ENCODE measurements around the gene TOMM20. TPM values are rescaled to one million over a fixed set of nuclear protein-coding genes. Genes with fewer than 3 reads are reported as not detected.

The TOMM20 gene
- total RNA-seq, 3 donors from 2014 or later (not counting 1 experiment from before 2014, with no cell fraction given), result 59.5 to 72.3 (median 60.2) TPM

DNA sequence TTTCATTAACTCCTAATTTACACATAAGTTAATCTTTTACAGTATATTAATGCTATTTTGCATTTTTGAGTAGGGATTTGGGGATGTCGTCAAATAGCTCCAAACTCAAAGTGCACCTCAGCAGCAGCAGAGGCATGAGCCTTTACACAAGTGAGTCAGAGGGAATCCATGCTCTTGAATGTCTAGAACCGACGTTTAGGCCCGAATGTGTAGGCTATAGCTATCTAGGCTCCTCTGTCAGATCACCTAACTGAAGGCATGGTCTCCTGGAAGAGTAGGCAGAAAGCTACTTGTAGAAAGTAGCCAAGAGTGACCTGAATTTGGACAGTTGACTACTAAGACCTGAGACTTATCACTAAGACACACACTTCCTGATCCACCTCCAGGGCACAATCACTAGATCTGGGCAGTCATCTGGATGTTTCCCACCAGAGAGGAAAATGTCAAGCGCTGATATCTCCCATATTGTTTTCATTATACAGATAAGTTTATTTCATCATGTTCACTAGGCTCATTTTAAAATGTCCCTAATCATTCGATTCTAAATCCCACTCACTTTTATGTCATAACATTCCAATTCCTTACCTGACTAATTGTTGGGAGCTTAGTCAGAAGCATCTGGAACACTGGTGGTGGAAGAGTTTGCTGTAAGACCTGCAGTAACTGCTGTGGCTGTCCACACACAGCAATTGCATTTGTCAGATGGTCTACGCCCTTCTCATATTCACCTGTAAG lies 15.3 kb downstream of the TOMM20 start:
- 95% methylated on average over 7 of the region's 7 CpGs for WGBS (ENCODE audit: insufficient coverage)
- Mint-ChIP-seq H3K4me3 (no peak overlapping the region), H3K27me3 (ENCODE audit: low read depth in 2 of 2) (no peaks in the 10 kb centered on the region), H3K27ac (no peak overlapping the region), H3K36me3 (peaks cover 23% of the 10 kb centered on the region), H3K4me1 (peaks cover 0 to 12% of the 10 kb centered on the region in 2 donors), H3K9me3 (no peaks in the 10 kb centered on the region)
- Histone ChIP-seq H3K4me3 (ENCODE audit: low read length) (no peak overlapping the region), H3K4me1 (ENCODE audit: control insufficient read depth, insufficient read depth, low read length) (no peaks in the 10 kb centered on the region), H3K9me3 (ENCODE audit: control insufficient read depth, insufficient read depth, low read length) (no peaks in the 10 kb centered on the region), H3K27me3 (ENCODE audit: control insufficient read depth, insufficient read depth, low read length) (no peaks in the 10 kb centered on the region), H3K27ac (ENCODE audit: low read length) (no peak overlapping the region), H3K36me3 (ENCODE audit: control insufficient read depth, insufficient read depth, low read length) (peaks cover 70% of the 10 kb centered on the region)
- DNase-seq (no peak), ATAC-seq (no peak)
- TF ChIP-seq CTCF (IDR thresholded peaks at IDR 0.05), result no peak
- intact Hi-C loops (cut with micrococcal nuclease), result no loop called here

DNA sequence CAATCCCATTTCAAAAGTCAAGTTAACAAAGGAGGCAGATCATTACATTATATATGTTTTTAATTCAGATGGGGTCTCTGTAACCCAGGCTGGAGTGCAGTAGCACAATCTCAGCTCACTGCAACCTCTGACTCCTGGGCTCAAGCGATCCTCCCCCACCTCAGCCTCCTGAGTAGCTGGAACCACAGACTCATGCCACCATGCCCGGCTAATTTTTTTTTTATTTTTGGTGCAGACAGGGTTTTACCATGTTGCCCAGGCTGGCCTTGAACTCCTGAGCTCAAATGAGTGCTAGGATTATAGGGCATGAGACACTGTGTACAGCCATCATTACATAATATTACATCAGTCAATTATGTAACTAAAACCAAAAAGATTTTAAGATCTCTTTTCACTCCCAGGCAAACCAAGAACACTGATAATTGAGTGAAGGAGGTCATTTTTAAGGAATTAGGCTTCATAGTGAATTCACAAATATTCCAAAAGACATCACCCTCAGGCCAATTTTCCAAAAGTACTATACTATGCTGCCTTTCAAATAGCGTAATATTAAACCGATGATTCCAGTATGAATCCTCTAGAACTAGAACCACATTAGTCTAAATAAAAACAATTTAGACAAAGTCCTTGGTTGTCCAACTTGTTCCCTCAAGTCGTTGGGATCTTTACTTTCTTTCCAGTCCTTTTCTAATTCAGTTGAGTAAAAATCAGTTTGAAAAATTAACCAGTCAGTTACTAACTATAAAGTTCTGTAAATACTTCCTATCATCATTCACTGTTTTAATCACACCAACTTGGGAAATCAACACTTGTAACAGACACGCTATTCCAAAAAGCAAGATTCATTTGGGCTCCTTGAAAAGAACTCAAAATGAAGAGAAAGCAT lies 16.1 kb downstream of the TOMM20 start:
- H3K4me1 ChIP-seq (ENCODE audit: control insufficient read depth, insufficient read depth, low read length), result no peaks in the 10 kb centered on the region
- Mint-ChIP-seq H3K36me3 (peaks cover 23% of the 10 kb centered on the region), H3K4me1 (peaks cover 1 to 12% of the 10 kb centered on the region in 2 donors), H3K27me3 (ENCODE audit: low read depth in 2 of 2) (no peaks in the 10 kb centered on the region), H3K4me3 (no peak overlapping the region), H3K9me3 (no peaks in the 10 kb centered on the region), H3K27ac (no peak overlapping the region)
- no peaks in the 10 kb centered on the region for H3K9me3 ChIP-seq (ENCODE audit: control insufficient read depth, insufficient read depth, low read length)
- H3K36me3 ChIP-seq (ENCODE audit: control insufficient read depth, insufficient read depth, low read length), result peaks cover 62% of the 10 kb centered on the region
- ATAC-seq (no peak), DNase-seq (no peak)
- H3K27me3 ChIP-seq (ENCODE audit: control insufficient read depth, insufficient read depth, low read length), result no peaks in the 10 kb centered on the region
- no peak for TF ChIP-seq CTCF (IDR thresholded peaks at IDR 0.05)
- 100% methylated on average over 5 of the region's 6 CpGs for WGBS (ENCODE audit: insufficient coverage)
- no peak overlapping the region for H3K27ac ChIP-seq (ENCODE audit: low read length)
- intact Hi-C loops (cut with micrococcal nuclease), result no loop called here
- no peak overlapping the region for H3K4me3 ChIP-seq (ENCODE audit: low read length)

DNA sequence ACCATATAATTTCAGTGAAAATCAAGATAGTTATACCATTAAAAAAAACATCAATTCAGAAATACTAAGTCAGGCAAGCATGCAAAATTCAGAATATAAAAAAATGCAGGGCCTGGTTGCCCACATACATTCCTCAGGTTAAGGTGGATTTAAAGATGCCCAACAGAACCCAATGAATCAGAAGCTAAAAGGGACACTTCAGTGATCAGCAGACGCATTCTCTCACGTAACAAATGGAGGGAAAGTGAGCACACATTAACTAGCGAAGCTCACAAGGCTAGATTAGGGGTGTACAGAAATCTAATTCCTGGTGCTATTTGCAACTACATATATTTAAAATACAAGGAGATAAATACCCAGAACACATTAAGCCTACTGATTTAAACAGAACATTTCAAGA lies 17.5 kb downstream of the TOMM20 start:
- intact Hi-C loops (cut with micrococcal nuclease), result no loop called here
- Histone ChIP-seq H3K27me3 (ENCODE audit: control insufficient read depth, insufficient read depth, low read length) (no peaks in the 10 kb centered on the region), H3K4me3 (ENCODE audit: low read length) (no peak overlapping the region), H3K9me3 (ENCODE audit: control insufficient read depth, insufficient read depth, low read length) (no peaks in the 10 kb centered on the region), H3K36me3 (ENCODE audit: control insufficient read depth, insufficient read depth, low read length) (peaks cover 62% of the 10 kb centered on the region), H3K4me1 (ENCODE audit: control insufficient read depth, insufficient read depth, low read length) (no peaks in the 10 kb centered on the region), H3K27ac (ENCODE audit: low read length) (no peak overlapping the region)
- no peaks in the 10 kb centered on the region for H3K27me3 Mint-ChIP-seq (ENCODE audit: low read depth in 2 of 2)
- DNase-seq, result no peak
- 100% methylated on average over 3 of the region's 3 CpGs for WGBS (ENCODE audit: insufficient coverage)
- H3K4me1 Mint-ChIP-seq, result peaks cover 7 to 17% of the 10 kb centered on the region in 2 donors
- no peaks in the 10 kb centered on the region for H3K9me3 Mint-ChIP-seq
- no peak for TF ChIP-seq CTCF (IDR thresholded peaks at IDR 0.05)
- H3K27ac Mint-ChIP-seq, result no peak overlapping the region
- no peak for ATAC-seq
- no peak overlapping the region for H3K4me3 Mint-ChIP-seq
- peaks cover 23% of the 10 kb centered on the region for H3K36me3 Mint-ChIP-seq
